ENCODE results near the gene MYCBP2.

The MYCBP2 gene

DNA sequence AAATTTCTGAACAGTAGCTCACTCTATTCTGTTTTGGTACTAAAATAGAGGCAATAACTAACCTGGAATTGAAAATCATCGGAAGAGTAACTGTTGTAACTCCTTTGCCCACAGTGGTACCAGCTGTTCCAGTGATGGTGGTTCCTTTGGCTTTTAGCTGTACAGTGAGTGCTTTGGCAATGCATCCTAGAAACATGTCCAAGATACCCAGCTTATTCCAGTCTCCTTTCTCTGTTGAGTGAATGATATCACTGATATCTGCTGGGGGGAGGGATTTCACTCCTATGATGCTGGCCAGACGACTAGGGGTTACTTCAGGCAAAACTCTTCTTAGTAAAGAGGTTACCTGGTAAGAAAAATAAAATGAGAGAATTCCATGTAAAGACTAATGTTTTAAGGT lies 259.4 kb downstream of the MYCBP2 start:
- no peak for DNase-seq

DNA sequence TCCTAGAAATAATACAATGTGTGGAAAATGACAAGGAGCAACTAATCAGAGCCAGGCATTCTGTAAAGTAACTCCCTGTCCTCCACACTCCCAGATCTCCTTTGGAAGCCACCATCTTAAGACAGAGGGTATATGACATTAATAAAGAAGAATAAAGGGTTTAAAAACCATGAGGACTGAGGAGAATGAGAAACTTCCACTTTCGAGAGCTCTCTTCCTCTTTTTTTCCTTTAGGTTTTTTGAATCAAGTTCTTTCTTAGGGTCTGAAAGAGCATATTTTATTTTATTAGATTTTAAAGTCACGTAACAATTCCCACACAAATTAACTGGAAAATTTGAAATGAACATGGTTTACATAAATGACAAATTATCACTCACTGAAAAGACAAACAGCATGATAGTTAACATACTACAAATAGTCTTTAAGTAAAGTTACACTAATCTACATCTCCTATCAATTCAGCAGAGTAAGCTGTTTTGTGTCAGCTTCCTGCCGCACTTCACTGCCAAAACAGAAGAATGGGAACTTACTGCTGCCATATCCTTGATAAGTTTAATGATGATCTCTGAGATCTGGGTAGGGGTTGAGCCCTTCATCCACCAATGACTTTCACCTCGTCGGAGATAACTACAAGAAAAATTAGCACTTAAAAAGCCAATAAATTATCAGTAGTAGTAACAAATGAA lies 261.3 kb downstream of the MYCBP2 start:
- DNase-seq, result no peak

DNA sequence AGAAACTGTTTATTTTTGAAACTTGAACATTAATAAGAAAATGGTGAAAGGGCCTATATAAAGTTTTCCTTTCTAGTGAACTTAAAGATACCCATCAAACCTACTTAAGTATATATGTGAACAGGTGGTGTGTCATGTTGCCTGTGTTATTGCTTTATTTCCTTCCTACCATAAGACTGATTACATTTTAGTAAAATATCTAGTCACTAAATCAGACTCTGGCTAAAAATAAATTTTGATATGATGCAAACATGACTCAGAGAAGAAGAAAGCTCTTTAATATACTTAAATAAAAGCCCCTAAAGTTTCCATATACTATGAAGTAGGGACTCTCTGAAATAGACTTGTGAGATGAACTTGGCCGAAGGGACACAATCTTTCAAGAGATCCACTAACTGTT lies 264.8 kb downstream of the MYCBP2 start:
- no peak for DNase-seq

DNA sequence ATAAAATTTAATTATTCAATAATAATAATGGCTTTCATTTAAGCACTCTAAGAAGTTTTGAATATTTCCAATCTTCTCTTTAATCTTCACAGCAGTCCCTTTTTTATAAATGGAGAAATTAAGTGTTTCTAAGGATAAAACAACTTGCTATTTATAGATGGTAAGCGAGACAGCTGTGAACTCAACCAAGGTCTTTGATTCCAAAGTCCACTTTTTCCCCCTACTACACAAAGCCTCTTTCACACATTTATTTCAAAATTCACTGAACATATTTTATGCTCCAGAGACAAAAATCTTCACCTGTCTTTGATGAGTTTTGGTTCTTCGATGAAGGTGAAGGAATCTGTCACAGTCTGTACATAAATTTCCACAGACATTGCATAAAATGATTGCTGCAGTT lies 265.5 kb downstream of the MYCBP2 start:
- no peak for DNase-seq

DNA sequence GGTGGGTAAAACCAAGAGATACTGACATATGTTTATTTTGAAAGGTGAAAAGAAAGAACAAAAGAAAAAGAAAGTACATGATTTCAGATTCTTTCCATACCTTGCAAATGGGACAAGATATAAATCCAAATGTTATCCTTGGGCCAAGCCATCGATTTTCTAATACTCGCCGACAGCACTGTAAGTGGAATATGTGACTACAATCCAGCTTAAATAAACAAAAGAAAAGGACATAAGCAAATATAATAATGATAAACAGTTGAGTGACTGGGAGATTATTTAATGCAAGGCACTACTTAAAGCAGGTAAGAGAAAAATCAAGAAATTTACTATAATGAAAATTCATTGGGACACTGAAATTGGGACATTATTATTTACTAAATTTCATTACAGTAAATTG lies 270.0 kb downstream of the MYCBP2 start:
- DNase-seq, result no peak

DNA sequence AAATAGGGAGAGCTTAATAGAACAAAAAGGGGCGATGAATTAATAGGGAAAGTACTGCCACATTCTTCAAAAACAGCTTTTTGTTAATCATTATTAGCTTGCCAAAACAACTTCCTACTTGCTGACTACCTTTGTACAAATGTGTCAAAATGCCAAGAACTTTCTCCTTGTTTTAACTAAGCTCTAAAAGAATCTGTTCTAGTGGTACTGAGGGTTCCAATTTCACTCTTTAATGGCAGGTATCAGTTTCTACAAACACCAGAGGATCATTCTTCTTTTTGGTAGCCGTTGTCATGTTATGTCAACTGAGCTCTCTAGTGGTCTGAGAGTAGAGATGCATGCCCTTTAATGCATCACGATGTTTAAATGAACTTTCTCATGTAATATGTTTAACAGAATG lies 270.5 kb downstream of the MYCBP2 start:
- peak; percentile 36 for DNase-seq

DNA sequence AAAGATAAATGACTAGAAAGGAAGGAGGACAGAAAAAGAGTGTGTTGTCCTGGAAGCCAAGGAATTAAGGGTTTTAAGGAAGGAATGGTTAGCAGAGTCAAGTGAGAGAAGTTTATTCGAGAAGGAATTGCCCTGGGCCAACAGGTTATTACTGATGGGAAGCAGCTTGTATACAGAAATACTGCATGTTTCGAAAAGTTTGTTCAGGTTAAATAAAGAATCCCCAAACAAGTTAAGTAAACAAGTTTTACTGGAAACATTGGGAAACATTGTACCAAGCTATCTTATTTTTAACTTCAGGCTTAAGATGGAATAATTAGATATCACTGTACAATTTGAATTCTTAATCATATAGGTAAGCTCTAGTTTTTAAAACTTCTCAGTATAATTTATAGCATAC lies 271.7 kb downstream of the MYCBP2 start:
- no peak for DNase-seq

DNA sequence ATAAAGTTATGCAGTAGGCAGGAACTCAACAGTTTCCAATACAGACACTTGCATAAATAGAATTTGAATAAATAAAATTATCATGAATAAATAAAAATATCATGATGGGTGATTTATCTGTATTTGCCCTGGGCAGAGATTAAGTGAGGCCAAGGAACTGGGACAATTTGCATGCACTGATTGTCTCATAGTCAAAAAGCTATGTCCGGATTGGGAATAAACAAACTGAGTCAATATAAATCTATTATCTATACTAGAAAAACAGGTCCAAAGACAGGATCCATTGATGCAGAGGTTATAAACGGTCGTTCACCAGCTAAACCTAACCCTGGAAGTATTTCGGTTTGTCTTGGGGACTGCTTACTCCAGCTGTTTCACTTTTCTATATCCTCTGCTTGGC lies 273.7 kb downstream of the MYCBP2 start:
- no peak for DNase-seq

DNA sequence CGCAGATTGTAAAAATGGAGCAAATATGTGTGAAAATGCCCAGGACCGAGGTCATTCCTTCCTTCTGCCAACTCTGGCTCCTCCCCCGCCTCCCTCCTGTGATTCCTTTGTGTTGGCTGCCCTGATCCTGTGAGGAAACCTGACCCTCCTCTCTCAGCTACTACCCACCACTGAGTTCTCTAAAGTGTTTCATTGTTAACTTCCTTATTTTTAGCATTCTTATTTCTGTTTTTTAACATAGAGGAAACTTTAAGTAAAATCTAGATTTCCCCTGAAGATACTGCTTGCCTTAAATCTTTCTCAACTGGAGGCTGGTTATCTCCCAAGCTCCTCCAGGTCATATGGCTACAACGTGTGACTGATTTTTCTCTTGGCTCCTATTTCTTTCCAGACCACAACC lies 278.2 kb downstream of the MYCBP2 start:
- no peak for DNase-seq

DNA sequence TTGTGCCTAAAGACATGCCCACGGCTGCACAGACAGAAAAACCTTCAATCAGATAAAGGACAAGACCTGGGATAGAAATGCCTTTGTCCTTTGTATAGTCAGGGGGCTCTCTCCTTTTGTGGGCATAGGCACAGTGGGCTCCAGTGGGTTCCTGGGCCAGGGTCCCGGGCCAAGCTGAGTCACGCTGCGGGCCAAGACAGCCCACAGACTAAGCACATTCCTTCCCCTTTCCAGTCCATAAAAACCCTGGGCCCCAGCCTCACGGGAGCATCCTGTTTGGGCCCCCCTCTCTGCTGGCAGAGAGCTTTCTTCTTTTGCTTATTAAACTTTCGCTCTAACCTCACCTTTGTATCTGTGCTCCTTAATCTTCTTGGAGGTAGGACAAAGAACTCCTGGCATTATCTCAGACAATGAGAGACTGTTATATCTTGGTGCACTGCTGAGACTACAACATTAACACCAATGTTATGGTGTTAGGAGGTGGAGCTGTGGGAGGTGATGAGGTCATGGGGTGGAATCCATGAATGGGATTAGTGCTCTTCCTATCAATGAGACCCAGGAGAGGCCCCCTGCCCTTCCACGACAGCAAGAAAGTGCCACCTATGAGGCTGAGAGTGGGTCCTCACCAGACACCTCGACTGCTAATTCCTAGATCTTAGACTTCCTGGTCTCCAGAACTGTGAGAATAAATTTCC lies 279.1 kb downstream of the MYCBP2 start:
- no peak for DNase-seq

DNA sequence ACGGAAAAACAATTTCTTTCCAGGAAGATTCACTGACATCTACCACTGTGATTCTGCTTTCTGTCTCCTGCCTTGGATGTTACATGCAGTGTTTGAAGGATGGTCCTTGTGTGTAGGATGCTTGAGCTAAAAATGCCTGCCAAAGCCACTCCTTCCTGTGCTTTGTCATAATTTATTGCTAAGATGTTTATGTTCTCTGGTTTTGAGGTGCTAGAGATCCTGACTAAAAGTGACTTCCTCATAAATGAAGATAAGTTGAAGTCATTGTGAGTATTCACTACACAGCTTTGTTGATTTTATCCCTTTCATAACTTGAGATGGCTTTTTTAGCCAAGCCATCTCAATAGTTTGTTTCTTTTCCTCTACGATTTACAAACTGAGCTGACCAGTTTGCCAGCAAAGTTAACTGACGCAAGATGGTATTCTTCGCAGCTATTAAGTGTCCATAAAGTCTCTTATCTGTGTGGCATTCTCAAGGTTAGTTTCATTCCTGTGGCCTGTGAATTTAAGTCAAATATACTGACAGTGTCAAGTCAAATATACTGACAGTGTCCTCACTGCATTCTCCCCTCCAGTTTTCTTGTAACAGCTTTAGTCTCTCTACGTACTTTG lies 284.2 kb downstream of the MYCBP2 start:
- DNase-seq, result no peak

DNA sequence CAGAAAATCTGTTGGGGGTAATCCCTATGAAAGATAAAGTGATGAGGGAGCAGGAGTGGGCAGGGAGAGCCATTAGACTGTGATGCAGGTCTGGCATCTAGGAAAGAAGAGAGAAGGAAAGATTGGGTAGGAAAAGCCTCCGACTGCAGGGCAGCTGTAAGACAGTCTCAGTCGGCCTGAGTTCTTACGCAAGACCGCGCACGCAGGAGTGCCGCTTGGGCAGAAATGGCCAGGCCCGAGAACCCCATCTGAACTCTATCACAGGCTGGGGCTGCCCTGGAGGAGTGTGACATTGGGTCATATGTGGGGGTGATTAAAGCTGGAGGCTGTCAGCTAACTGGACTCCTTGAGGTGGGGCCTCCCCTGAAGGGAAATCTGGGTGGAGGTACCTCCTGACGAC lies 286.1 kb downstream of the MYCBP2 start:
- DNase-seq, result no peak

DNA sequence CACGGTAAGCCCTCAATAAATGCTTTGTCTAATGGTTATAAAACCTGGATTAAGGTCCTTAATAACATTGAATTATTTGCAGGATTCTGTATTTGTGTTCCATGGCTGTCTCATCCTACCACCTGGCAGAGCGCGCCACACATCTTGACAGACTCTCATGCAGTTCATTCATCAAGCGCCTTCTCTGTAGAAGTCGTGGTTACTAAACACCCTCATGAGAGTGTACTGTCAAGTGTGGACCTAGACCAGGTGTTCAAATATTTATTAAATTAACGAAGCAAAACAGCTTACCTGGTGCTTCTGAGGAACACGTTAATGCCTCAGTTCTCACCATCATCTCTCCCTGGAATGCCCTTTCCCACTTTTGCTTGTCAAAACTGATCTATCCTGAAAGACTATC lies 286.8 kb downstream of the MYCBP2 start:
- no peak for DNase-seq

DNA sequence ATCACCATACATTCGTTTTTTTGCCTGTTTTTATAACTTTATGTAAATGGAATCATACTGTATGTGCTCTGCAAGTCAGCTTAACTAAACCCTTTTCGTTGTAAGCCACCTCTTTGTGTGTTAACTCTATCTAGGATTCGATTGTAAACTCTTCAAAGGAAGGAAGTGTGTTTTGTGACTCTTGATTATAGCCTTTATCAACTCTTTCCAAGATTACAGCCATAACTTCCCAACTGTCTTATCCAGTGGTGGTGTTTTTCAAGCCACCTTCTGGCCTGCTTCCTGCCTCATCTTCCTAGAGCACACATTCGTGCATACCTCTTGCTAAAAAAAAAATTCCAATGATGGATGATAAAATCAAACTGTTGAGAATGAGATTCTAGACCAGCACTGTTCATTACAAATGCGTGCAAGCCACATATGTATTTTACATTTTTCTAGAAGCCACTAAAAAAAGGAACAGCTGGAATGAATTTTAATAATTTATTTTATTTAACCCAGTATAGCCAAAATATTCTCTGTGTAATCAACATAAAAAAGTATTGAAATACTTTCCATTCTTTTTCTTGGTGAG lies 287.9 kb downstream of the MYCBP2 start:
- no peak for DNase-seq

DNA sequence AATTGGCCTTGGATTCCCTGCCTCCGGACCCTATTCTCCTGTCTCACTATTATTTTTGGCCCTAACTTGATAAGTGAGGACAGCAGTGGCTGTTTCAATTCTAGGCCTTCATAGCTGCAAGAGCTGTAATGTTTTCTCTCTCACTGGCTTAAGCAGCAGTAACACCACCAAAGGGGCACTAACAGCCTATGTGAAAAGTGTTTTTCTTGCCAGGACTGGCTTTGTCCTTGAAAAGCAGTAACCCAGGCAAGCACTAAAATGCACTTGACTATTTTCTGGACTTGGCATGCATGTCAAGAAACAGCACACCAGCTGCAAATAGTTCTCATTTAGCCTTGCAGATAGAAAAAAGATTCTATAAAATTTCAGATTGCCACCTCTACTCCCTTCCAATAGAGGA lies 290.6 kb downstream of the MYCBP2 start:
- DNase-seq, result no peak

DNA sequence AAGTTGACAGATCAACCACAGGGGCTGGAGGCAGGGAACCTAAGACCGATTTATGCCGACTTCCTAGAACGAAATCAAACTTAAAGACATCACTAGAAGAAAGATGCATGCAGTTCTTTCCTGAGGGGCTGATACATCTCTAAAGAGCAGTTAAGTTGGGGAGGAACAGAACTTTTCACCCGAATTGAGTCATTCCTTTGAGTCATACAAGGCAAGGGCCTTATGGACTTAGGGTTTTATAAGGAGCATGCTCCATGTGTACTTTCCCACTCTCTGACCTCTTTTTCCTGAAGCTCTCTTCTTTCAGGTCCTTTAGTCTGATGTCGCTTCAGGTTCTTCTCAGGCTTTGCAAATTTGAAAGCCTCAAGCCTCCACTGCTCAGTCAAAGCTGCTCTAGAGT lies 292.0 kb downstream of the MYCBP2 start:
- no peak for DNase-seq

DNA sequence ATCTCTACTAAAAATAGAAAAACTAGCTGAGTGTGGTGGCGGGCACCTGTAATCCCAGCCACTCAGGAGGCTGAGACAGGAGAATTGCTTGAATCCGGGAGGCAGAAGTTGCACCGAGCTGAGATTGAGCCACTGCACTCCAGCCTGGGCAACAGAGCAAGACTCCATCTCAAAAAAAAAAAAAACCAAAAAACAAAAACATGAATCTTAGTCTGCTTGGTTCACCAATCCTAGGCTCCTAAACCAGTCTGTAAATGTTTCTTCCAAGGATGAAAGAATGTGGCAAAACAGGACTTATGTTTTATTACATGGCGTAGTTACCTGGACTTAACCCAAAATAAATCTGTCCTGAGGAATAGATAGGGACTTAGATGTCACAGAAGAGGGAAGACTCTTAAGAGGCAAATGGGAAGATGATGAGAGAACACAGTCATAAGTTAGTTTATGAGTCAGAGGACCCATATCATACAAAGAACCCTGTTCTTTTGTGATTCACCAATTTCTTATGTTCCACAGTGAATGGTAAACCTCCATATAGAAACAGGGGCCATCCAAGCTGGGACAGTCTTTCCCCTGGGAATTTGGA lies 293.1 kb downstream of the MYCBP2 start:
- DNase-seq, result no peak

DNA sequence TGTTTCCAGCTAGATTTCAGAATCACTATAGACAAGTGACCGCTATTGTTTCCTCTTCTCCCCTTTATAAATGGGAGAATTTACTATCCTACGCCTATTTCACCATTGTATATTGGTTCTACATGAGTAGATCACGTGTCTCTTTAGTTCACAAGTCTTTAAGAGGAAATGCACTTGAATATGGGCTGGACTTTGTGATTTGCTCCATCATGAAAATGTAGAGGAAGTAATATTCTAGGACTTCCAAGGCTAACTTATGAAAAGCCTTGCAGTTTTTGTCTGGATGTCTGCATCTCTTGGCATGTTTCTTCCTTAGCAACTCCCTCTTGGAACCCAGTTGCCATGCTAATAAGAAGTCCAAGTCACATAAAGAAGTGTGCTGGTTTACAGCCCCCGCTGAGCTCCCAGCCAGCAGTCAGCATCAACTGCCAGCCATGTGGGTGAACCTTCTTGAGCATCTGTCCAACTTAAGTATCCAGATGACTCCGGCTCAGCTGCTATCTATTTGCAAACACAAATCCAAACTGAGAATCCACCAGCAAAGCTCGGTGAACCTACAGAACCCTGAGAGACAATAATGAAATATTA lies 295.1 kb downstream of the MYCBP2 start:
- DNase-seq, result no peak

DNA sequence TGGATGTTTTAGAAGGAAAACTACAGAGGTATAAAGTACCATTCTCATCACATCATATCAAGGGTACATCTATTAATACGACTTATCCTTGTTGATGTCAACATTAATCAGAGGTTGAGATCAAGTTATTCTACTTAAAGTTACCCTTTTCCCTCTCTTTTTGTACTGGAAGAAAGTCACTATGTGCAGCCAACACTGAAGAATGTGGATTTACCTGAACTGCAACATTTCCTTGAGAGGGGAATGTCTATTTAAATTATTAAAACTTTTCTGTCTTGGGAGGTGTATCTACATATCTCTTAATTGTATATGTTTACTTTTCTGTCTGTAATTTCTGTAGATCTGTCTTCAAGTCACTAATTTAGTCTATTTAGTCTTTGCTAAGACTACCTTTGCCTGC lies 297.5 kb downstream of the MYCBP2 start:
- DNase-seq, result no peak

DNA sequence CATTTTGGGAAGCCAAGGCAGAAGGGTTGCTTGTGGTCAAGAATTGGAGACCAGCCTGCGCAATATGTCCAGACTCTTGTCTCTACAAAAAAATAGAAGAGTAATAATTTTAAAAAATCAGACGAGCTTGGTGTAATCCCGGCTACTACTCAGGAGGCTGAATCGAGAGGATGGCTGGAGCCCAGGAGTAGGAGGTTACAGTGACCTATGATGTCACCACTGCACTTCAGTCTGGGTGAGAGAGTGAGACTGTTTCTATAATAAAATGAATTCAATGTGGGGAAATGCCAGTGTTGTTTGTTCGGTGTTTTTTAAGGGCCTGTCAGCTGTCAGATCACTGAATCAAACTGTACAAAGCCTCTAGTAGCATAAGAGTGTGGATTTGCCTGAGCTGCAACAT lies 298.7 kb downstream of the MYCBP2 start:
- no peak for DNase-seq

DNA sequence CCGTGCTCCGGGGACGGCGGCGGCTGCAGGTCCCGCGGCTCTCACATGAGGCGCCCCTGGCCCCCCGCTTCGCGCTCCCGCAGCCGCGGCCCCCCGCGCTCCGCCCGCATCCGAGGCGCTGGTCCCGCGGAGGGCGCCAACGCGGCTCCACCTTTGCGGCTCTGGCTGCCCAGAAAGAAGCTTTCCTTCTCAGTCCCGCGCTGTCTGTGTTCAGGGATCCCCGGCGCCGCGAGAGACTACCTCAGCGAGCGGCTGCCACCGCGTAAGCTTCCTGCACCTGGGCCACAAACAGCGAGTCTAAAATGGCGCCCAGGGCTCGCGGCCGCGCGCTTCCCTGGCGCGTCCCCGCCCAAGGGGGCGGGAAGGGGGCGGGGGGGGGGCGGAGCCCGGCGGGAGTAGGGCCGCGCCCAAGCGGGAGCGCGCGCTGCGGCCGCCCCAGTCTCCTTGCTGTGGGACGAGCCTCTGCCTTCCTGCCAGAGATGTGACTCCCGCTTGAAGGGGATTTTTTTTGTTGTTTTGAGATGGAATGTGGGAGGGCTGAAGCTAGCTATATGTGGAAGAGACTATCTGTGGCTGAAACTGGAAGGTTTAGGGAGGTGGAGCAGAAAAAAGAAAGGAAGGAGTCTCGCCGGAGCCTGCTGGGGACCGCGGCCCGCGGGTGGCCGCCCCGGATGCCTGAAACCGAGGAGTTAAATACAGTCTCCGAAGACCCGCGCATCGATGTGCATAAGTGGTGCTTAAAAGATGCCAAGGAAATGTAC lies 299.9 kb downstream of the MYCBP2 start, which contains the start of gene FBXL3:
Gene FBXL3, minus strand, starts transcription at position 299 of the 761 bp plus-strand sequence. CDS start 5,299 bp downstream, outside the sequence.
- DNase-seq, result peak; percentile 92

DNA sequence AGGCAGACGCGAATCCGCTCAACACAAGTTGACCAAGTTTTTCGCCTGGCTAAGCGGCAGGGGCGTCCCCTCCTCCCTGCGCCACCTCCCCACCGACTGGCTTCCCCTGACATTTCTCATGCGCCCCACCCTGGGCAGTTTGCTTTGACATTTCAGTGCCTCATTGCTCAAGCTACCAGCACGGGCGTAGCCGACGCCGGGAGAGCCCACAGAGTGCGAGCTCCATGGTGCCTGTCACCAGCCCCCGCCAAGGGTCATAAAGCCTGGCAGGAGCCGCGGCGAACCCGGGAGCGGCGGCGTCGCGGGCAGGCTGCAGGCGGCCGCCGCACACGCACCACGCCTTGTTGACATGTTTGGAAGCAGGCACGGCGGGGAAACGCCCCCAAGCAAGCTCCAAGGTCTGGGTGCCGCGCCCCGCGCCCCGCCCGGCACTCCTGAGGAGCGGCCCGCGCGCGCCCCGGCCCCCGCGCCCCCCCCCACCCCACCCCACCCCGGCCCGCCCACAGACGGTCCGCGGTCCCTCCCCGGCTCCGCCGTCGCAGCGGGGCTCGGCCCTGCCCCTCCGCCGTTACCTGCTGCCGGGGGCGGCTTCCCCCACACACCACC lies 300.5 kb downstream of the MYCBP2 start:
- DNase-seq, result peak; percentile 44
